T-cell (primary cell): Measurements from ENCODE around the gene GPR137. TPM values are rescaled to one million over a fixed set of nuclear protein-coding genes. Genes with fewer than 3 reads are reported as not detected.

Experiments used
- ATAC-seq, 4 experiments: fragments of 200-7000 bp in 3 of 4; fragments of 150-1000 bp in 1 of 4; cut with Tn5 transposase; replicated peaks in 1 of 4; 1 replicate in 3 of 4; 2 replicates in 1 of 4; pipeline ENCODE4 v1.10.0; 2021; ENCODE audit warnings: moderate library complexity in 3 of 4, mild to moderate bottlenecking in 2 of 4, moderate number of reproducible peaks in 1 of 4
- CTCF ChIA-PET, 2 donors: fragments of 300-600 bp; sonication (Branson Sonifier 250); formaldehyde crosslinking; loops; one replicate each; lab custom pipeline; 2022; ENCODE audit warnings: antibody characterized with exemption in 2 of 2; lab: Charles Lee
- POLR2A ChIA-PET, 2 donors: fragments of 300-600 bp; sonication (Branson Sonifier 250); formaldehyde crosslinking; loops; one replicate each; lab custom pipeline; 2022; ENCODE audit warnings: antibody characterized with exemption in 2 of 2; lab: Charles Lee
- DNase-seq, 35 experiments: peaks; one replicate each; pipeline versions ENCODE4 v3.0.0 to v3.0.0-alpha.2; 2013 to 2023
- H3K27ac ChIP-seq: one replicate; pipeline ENCODE4 v1.5.1; 2013; ENCODE audit warnings: low read length
- H3K27me3 ChIP-seq, 2 experiments: replicated peaks in 1 of 2; 1 replicate in 1 of 2; 2 replicates in 1 of 2; pipeline versions ENCODE4 v1.6.1 to v1.7.0; 2013; ENCODE audit warnings: low read length in 1 of 2, mixed read lengths in 1 of 2; ENCODE audit not compliant: control insufficient read depth in 2 of 2, insufficient read depth in 2 of 2; ENCODE audit errors: extremely low read depth in 1 of 2
- H3K36me3 ChIP-seq, 2 donors: 1 replicate in 1 of 2; 2 replicates in 1 of 2; pipeline versions ENCODE4 v1.6.1 to v1.7.0; 2013; ENCODE audit warnings: low read length in 1 of 2; ENCODE audit not compliant: control insufficient read depth in 2 of 2, insufficient read depth in 1 of 2; ENCODE audit errors: extremely low read depth in 1 of 2
- H3K4me1 ChIP-seq, 2 experiments: 1 replicate in 1 of 2; 2 replicates in 1 of 2; pipeline versions ENCODE4 v1.6.1 to v1.7.0; 2013; ENCODE audit warnings: low read length in 2 of 2, mixed read lengths in 1 of 2; ENCODE audit not compliant: insufficient read depth in 2 of 2, control insufficient read depth in 1 of 2; ENCODE audit errors: extremely low read depth in 1 of 2
- H3K4me3 ChIP-seq, 2 donors: 1 replicate in 1 of 2; 2 replicates in 1 of 2; pipeline versions ENCODE4 v1.5.1 to v1.7.0; 2013; ENCODE audit warnings: mild to moderate bottlenecking in 2 of 2, low read length in 1 of 2, moderate library complexity in 1 of 2; ENCODE audit not compliant: control insufficient read depth in 1 of 2; ENCODE audit errors: extremely low read depth in 1 of 2
- H3K9me3 ChIP-seq: 2 replicates; pipeline ENCODE4 v1.7.0; 2013
- H3K27ac Mint-ChIP-seq, 2 donors: one replicate each; pipeline ENCODE4 v1.8.0; 2020 to 2021; ENCODE audit warnings: mild to moderate bottlenecking in 2 of 2, mixed read lengths in 2 of 2
- H3K27me3 Mint-ChIP-seq, 2 donors: one replicate each; pipeline ENCODE4 v1.8.0; 2021 to 2022; ENCODE audit warnings: mixed read lengths in 2 of 2
- H3K36me3 Mint-ChIP-seq: one replicate; pipeline ENCODE4 v1.8.0; 2021; ENCODE audit warnings: mixed read lengths
- H3K4me1 Mint-ChIP-seq, 3 donors: one replicate each; pipeline ENCODE4 v1.8.0; 2020 to 2022; ENCODE audit warnings: mixed read lengths in 3 of 3, mild to moderate bottlenecking in 1 of 3
- H3K4me3 Mint-ChIP-seq, 3 donors: one replicate each; pipeline ENCODE4 v1.8.0; 2020 to 2022; ENCODE audit warnings: mild to moderate bottlenecking in 3 of 3, mixed read lengths in 3 of 3, moderate library complexity in 3 of 3
- H3K9me3 Mint-ChIP-seq, 3 donors: one replicate each; pipeline ENCODE4 v1.8.0; 2020 to 2022; ENCODE audit warnings: mixed read lengths in 3 of 3
- WGBS: methylation state at CpG from one replicate; pipeline ENCODE4 v1.1.5; 2013; ENCODE audit warnings: missing lambda C conversion rate; ENCODE audit not compliant: insufficient coverage; 5-methylcytosine and 5-hydroxymethylcytosine counted together
- total RNA-seq, 35 experiments: library from RNA in 6 of 35; stranded (reverse) in 6 of 35; fragments of 120-200 nt in 1 of 35; gene quantifications; one replicate each; pipeline versions ENCODE4 v1.2.1 to v1.2.4 and lab custom pipeline; 2013 to 2026

Gene GPR137
- total RNA-seq, 5 donors from 2014 or later (not counting 1 experiment from before 2014, with no cell fraction given) = 31.0 to 39.8 (median 34.2) TPM

GRCh38 chr11:64247729-64248531, 37.7 kb upstream of the GPR137 start:
- WGBS = 76% methylated on average over 27 of the region's 31 CpGs
- DNase-seq (no peak), ATAC-seq (no peak)
- Mint-ChIP-seq H3K27ac (peak overlapping the region in 1 of 2 donors; percentile 34), H3K9me3 (no peaks in the 10 kb centered on the region), H3K4me3 (peak overlapping the region; percentile 65 to 89 (median 76)), H3K4me1 (peaks cover 32 to 45% (median 35%) of the 10 kb centered on the region in 3 donors), H3K27me3 (no peaks in the 10 kb centered on the region), H3K36me3 (no peaks in the 10 kb centered on the region)
- Histone ChIP-seq H3K4me3 (no peak overlapping the region), H3K36me3 (peaks cover 6 to 10% of the 10 kb centered on the region in 2 donors), H3K4me1 (peaks cover 13 to 63% of the 10 kb centered on the region in 2 experiments), H3K9me3 (no peaks in the 10 kb centered on the region), H3K27me3 (peaks cover 0 to 17% of the 10 kb centered on the region in 2 experiments), H3K27ac (no peak overlapping the region)
- POLR2A ChIA-PET = no interaction called here
- CTCF ChIA-PET = no interaction called here

DNA sequence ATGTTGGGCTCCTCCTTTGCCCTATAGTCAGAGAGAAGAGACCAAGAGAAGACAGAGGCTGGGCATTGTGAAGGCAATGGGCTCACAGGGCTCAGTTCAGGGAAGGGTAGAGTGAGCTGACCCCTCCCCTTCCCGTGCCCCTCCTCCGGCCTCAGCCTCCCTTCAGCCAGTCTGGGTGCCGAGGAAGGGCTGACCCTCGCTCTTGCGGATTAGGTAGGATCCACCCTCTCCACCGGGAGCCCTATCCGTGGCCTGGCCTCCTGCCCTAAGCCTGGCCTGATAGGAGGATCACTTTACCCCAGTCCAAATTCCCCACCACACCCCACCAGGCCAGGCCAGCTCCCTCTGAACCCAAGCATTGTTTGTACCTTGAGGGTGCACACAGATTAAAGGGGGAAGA, 37.1 kb upstream of the GPR137 start:
- Mint-ChIP-seq H3K36me3 (no peaks in the 10 kb centered on the region), H3K9me3 (no peaks in the 10 kb centered on the region), H3K27ac (no peak overlapping the region), H3K27me3 (no peaks in the 10 kb centered on the region), H3K4me1 (peaks cover 30 to 39% (median 31%) of the 10 kb centered on the region in 3 donors), H3K4me3 (peak overlapping the region in 2 of 3 donors; percentile 76 to 89)
- H3K27me3 ChIP-seq = peaks cover 0 to 17% of the 10 kb centered on the region in 2 experiments
- no peak for DNase-seq
- H3K36me3 ChIP-seq = peaks cover under 1 to 7% of the 10 kb centered on the region in 2 donors
- 87% methylated on average over 7 of the region's 7 CpGs for WGBS
- CTCF ChIA-PET = no interaction called here
- H3K4me3 ChIP-seq = no peak overlapping the region
- H3K27ac ChIP-seq = no peak overlapping the region
- H3K9me3 ChIP-seq = no peaks in the 10 kb centered on the region
- H3K4me1 ChIP-seq = peaks cover 11 to 61% of the 10 kb centered on the region in 2 experiments
- ATAC-seq = no peak
- POLR2A ChIA-PET = no interaction called here

DNA sequence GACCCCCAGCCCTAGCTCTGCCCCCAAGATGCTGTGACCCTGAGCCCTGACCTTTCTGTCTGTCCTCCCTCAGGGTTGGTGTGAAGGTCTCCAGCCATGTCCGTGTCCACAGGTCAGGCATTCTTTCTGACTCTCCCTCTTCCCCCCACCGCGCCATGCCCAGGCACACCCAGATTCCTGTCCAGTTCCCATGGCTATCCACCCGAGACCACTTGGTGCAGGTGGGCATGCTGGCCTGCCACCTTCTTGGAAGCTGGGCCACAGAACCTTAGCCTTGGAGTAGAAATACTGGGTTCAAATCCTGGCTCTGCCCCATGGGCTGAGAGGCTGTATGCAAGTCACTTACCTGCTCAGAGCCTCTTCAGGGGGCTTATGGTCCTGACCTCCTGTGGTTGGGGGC, 36.6 kb upstream of the GPR137 start:
- Mint-ChIP-seq H3K4me1 (peaks cover 25 to 34% (median 28%) of the 10 kb centered on the region in 3 donors), H3K4me3 (peak overlapping the region in 2 of 3 donors; percentile 21 to 39), H3K27ac (no peak overlapping the region), H3K36me3 (no peaks in the 10 kb centered on the region), H3K9me3 (no peaks in the 10 kb centered on the region), H3K27me3 (no peaks in the 10 kb centered on the region)
- H3K36me3 ChIP-seq = peaks cover 0 to 3% of the 10 kb centered on the region in 2 donors
- no peak overlapping the region for H3K27ac ChIP-seq
- no peaks in the 10 kb centered on the region for H3K9me3 ChIP-seq
- POLR2A ChIA-PET = no interaction called here
- H3K4me3 ChIP-seq = no peak overlapping the region
- WGBS = 89% methylated on average over 3 of the region's 4 CpGs
- H3K27me3 ChIP-seq = peaks cover 0 to 17% of the 10 kb centered on the region in 2 experiments
- ATAC-seq (no peak), DNase-seq (no peak)
- CTCF ChIA-PET = interaction anchor here in 1 of 2 donors (0.6 to 2.0 kb wide), 2 partner anchors 34 to 55 kb away, joined by 5 to 7 read pairs; no protein-coding TSS in a partner anchor
- H3K4me1 ChIP-seq = peaks cover 11 to 61% of the 10 kb centered on the region in 2 experiments

DNA sequence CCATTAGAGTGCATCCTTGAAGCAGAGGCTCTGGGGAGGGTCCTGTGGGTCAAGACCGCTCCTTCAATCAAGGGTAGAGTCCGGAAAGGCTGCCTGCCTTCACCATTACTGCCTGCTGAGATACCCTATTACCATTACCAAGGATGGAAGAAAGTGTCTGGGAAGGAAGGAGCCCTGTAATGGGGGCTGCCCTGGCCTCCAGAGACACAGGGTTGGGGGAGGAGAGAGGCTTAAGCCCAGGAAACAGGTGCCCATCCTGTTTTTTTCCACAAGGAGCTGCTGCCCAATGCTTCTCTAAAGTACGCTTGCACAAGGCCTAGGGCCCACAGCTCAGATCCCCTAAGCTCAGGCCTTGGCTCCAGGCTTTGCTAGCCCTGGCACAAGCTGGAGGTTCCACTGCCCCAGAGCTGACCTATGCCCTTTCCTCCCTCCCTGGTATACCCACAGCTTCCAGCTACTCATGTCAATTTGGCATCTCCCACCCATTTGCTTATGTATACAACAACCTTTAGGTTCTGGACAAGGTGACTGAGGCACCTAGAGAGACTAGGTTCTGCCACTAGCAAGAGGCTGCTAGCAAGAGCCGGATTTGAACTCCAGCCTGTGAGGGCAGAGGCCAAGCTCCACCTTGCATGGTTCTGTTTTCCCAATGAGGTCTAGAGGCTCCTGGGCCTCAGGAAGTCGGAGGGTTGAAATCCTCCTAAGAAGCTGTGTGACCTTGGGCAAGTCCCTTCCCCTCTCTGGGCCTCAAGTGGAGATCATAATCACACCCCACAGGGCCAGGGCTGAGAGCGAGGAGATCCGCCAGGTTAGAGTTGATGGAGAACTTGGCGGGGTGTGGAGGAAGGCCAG, 35.9 kb upstream of the GPR137 start:
- H3K27me3 ChIP-seq = peaks cover 0 to 17% of the 10 kb centered on the region in 2 experiments
- H3K4me3 ChIP-seq = no peak overlapping the region
- Mint-ChIP-seq H3K27me3 (no peaks in the 10 kb centered on the region), H3K9me3 (no peaks in the 10 kb centered on the region), H3K27ac (no peak overlapping the region), H3K36me3 (no peaks in the 10 kb centered on the region), H3K4me3 (peak overlapping the region; percentile 39 to 52 (median 43)), H3K4me1 (peaks cover 25 to 31% (median 28%) of the 10 kb centered on the region in 3 donors)
- H3K4me1 ChIP-seq = peaks cover 11 to 57% of the 10 kb centered on the region in 2 experiments
- H3K9me3 ChIP-seq = no peaks in the 10 kb centered on the region
- DNase-seq (no peak), ATAC-seq (no peak)
- 97% methylated on average over 2 of the region's 8 CpGs for WGBS
- H3K36me3 ChIP-seq = no peaks in the 10 kb centered on the region
- no peak overlapping the region for H3K27ac ChIP-seq
- ChIA-PET POLR2A (no interaction called here), CTCF (interaction anchor here in 1 of 2 donors (0.6 to 2.0 kb wide), 3 partner anchors 33 to 55 kb away, joined by 4 to 7 read pairs (median 5); no protein-coding TSS in a partner anchor)

- peaks cover 0 to 17% of the 10 kb centered on the region in 2 experiments for H3K27me3 ChIP-seq
- DNase-seq (no peak), ATAC-seq (no peak)
- H3K4me3 Mint-ChIP-seq = peak overlapping the region; percentile 78 to 89 (median 83)
- no peak overlapping the region for H3K27ac ChIP-seq
- H3K9me3 Mint-ChIP-seq = no peaks in the 10 kb centered on the region
- H3K4me1 ChIP-seq = peaks cover 8 to 50% of the 10 kb centered on the region in 2 experiments
- no peaks in the 10 kb centered on the region for H3K9me3 ChIP-seq
- ChIA-PET CTCF (interaction anchor here in 1 of 2 donors (0.9 to 2.0 kb wide), 3 partner anchors 51 to 54 kb away, joined by 4 to 7 read pairs (median 6); no protein-coding TSS in a partner anchor), POLR2A (no interaction called here)
- WGBS = 7% methylated on average over 9 of the region's 13 CpGs
- H3K36me3 ChIP-seq = no peaks in the 10 kb centered on the region
- no peaks in the 10 kb centered on the region for H3K27me3 Mint-ChIP-seq
- peak overlapping the region; percentile 39 to 55 for H3K4me3 ChIP-seq
- no peaks in the 10 kb centered on the region for H3K36me3 Mint-ChIP-seq
- H3K4me1 Mint-ChIP-seq = peaks cover 24 to 27% (median 24%) of the 10 kb centered on the region in 3 donors
- H3K27ac Mint-ChIP-seq = no peak overlapping the region
These were observed 35.1 kb upstream of the GPR137 start for GRCh38 chr11:64250415-64251015.
